ENCODE results near the gene FIGN. TPM values are rescaled to one million over a fixed set of nuclear protein-coding genes. Genes with fewer than 3 reads are reported as not detected.

FIGN gene
- total and polyA plus RNA-seq, 2 of the 13 experiments (the other 11 are each of a cell fraction or from before 2014, with no cell fraction given): 6.6 to 6.7 TPM

GRCh38 chr2:163735685-163736432 lies at the start of gene FIGN (continued):
- TF ChIP-seq XBP1 (CRISPR knock-in tag; IDR thresholded peaks at IDR 0.05) (no peak), FOXA3 (CRISPR knock-in tag; IDR thresholded peaks at IDR 0.05) (0 out of 2 replicates have a peak, but pooled peaks have one; percentile 5), MIER2 (CRISPR knock-in tag; IDR thresholded peaks at IDR 0.05) (peak; percentile 67; the same call in 1 of the 2 replicates), SATB2 (CRISPR knock-in tag; IDR thresholded peaks at IDR 0.05) (no peak), ZNF639 (CRISPR knock-in tag; conservative IDR thresholded peaks at IDR 0.05) (no peak), HNRNPLL (IDR thresholded peaks at IDR 0.05; ENCODE audit: low read depth, low read length, poor library complexity, severe bottlenecking) (no peak), ZNF557 (CRISPR knock-in tag; IDR thresholded peaks at IDR 0.05) (no peak), CBX5 (CRISPR knock-in tag; IDR thresholded peaks at IDR 0.05; ENCODE audit: borderline replicate concordance) (no peak), LCORL (IDR thresholded peaks at IDR 0.05) (peak; percentile 72; the same call in 1 of the 2 replicates), LCORL (CRISPR knock-in tag; IDR thresholded peaks at IDR 0.05) (no peak), ATF7-NPFF (CRISPR knock-in tag; IDR thresholded peaks at IDR 0.05; ENCODE audit: low read depth) (peak; percentile 79), SP2 (CRISPR knock-in tag; IDR thresholded peaks at IDR 0.05) (no peak), ISL2 (CRISPR knock-in tag; IDR thresholded peaks at IDR 0.05) (no peak), SAP130 (CRISPR knock-in tag; IDR thresholded peaks at IDR 0.05; ENCODE audit: low read depth) (peak; percentile 98), ZNF605 (CRISPR knock-in tag; IDR thresholded peaks at IDR 0.05) (no peak), BRD4 (CRISPR knock-in tag; IDR thresholded peaks at IDR 0.05) (0 out of 2 replicates have a peak, but pooled peaks have one; percentile 26), DDIT3 (CRISPR knock-in tag; IDR thresholded peaks at IDR 0.05) (no peak), BCL3 (CRISPR knock-in tag; IDR thresholded peaks at IDR 0.05) (no peak), ZSCAN22 (CRISPR knock-in tag; IDR thresholded peaks at IDR 0.05) (no peak), ZNF513 (CRISPR knock-in tag; conservative IDR thresholded peaks at IDR 0.05) (no peak), MAZ (IDR thresholded peaks at IDR 0.05; ENCODE audit: borderline replicate concordance, low read depth, low read length) (peak; percentile 44; the same call in 1 of the 2 replicates), MAZ (CRISPR knock-in tag; IDR thresholded peaks at IDR 0.05; ENCODE audit: low read depth) (peak; percentile 29; the same call in 1 of the 2 replicates), PBX2 (CRISPR knock-in tag; IDR thresholded peaks at IDR 0.05) (no peak), ZBTB20 (CRISPR knock-in tag; IDR thresholded peaks at IDR 0.05; ENCODE audit: borderline replicate concordance, low read depth) (peak; percentile 25; the same call in 1 of the 2 replicates), SNRNP70 (IDR thresholded peaks at IDR 0.05; ENCODE audit: low read depth, low read length) (no peak)

Data from HepG2 (cell line).